ENCODE measurements around the gene MAP7D1. TPM values are rescaled to one million over a fixed set of nuclear protein-coding genes. Genes with fewer than 3 reads are reported as not detected.

Gene MAP7D1
- total RNA-seq, 1 donor from 2014 or later: 363 TPM

GRCh38 chr1:36177589-36178431, 21.9 kb downstream of the MAP7D1 start:
- no peaks in the 10 kb centered on the region for H3K27me3 ChIP-seq (ENCODE audit: low read depth)
- no peak for DNase-seq
- intact Hi-C loops (cut with micrococcal nuclease): no loop called here
- H3K27ac ChIP-seq (replicated peaks): peak overlapping the region; percentile 100
- no peak for TF ChIP-seq CTCF (IDR thresholded peaks at IDR 0.05; ENCODE audit: borderline replicate concordance)
- peaks cover 70% of the 10 kb centered on the region for H3K4me1 ChIP-seq
- H3K9me3 ChIP-seq (replicated peaks): no peaks in the 10 kb centered on the region
- H3K4me3 ChIP-seq: peak overlapping the region; percentile 34
- peaks cover 91% of the 10 kb centered on the region for H3K36me3 ChIP-seq

GRCh38 chr1:36178471-36179219, 22.7 kb downstream of the MAP7D1 start:
- no peak for TF ChIP-seq CTCF (IDR thresholded peaks at IDR 0.05; ENCODE audit: borderline replicate concordance)
- peak; percentile 59 for DNase-seq
- intact Hi-C loops (cut with micrococcal nuclease): no loop called here
- H3K27me3 ChIP-seq (ENCODE audit: low read depth): no peaks in the 10 kb centered on the region
- H3K27ac ChIP-seq (replicated peaks): peak overlapping the region; percentile 100
- H3K36me3 ChIP-seq: peaks cover 83% of the 10 kb centered on the region
- H3K4me3 ChIP-seq: peak overlapping the region; percentile 34
- H3K9me3 ChIP-seq (replicated peaks): no peaks in the 10 kb centered on the region
- peaks cover 61% of the 10 kb centered on the region for H3K4me1 ChIP-seq

- intact Hi-C loops (cut with micrococcal nuclease): no loop called here
- no peak for DNase-seq
- peak overlapping the region; percentile 100 for H3K27ac ChIP-seq (replicated peaks)
Observed at GRCh38 chr1:36179220-36179600, 23.2 kb downstream of the MAP7D1 start.

GRCh38 chr1:36182734-36183133, 26.8 kb downstream of the MAP7D1 start:
- no peak for DNase-seq
- no peak for TF ChIP-seq CTCF (IDR thresholded peaks at IDR 0.05; ENCODE audit: borderline replicate concordance)
- Histone ChIP-seq H3K9me3 (replicated peaks) (no peaks in the 10 kb centered on the region), H3K4me1 (peaks cover 24% of the 10 kb centered on the region), H3K4me3 (no peak overlapping the region), H3K36me3 (peaks cover 42% of the 10 kb centered on the region), H3K27ac (replicated peaks) (peak overlapping the region; percentile 11), H3K27me3 (ENCODE audit: low read depth) (no peaks in the 10 kb centered on the region)
- intact Hi-C loops (cut with micrococcal nuclease): no loop called here

More at GRCh38 chr1:36179220-36179600, 23.2 kb downstream of the MAP7D1 start:
- peaks cover 56% of the 10 kb centered on the region for H3K4me1 ChIP-seq
- H3K4me3 ChIP-seq: peak overlapping the region; percentile 34
- no peaks in the 10 kb centered on the region for H3K27me3 ChIP-seq (ENCODE audit: low read depth)
- no peak for TF ChIP-seq CTCF (IDR thresholded peaks at IDR 0.05; ENCODE audit: borderline replicate concordance)
- no peaks in the 10 kb centered on the region for H3K9me3 ChIP-seq (replicated peaks)
- H3K36me3 ChIP-seq: peaks cover 77% of the 10 kb centered on the region

GRCh38 chr1:36183309-36183856, 27.4 kb downstream of the MAP7D1 start:
- Histone ChIP-seq H3K27ac (replicated peaks) (peak overlapping the region; percentile 11), H3K27me3 (ENCODE audit: low read depth) (no peaks in the 10 kb centered on the region), H3K36me3 (peaks cover 36% of the 10 kb centered on the region), H3K9me3 (replicated peaks) (no peaks in the 10 kb centered on the region), H3K4me1 (peaks cover 24% of the 10 kb centered on the region), H3K4me3 (no peak overlapping the region)
- intact Hi-C loops (cut with micrococcal nuclease): no loop called here
- no peak for DNase-seq
- no peak for TF ChIP-seq CTCF (IDR thresholded peaks at IDR 0.05; ENCODE audit: borderline replicate concordance)

Data from left ventricle myocardium inferior (tissue), 1 donor.